HG03342 (cell line): ENCODE data around the gene TSC22D2.
"Not testable (repeated sequence)": the region's sequence is repeated elsewhere in the genome, so short reads cannot be mapped to it uniquely, and the experiment has no call there.

Experiments
- ATAC-seq: cut with Tn5 transposase; IDR thresholded peaks from one replicate; pipeline ENCODE4 v1.9.1; 2021; ENCODE audit warnings: mild to moderate bottlenecking, moderate library complexity; ENCODE audit not compliant: unreplicated experiment

TSC22D2 gene

GRCh38 chr3:150479370-150479769, 71.3 kb downstream of the TSC22D2 start:
- ATAC-seq, result no peak

GRCh38 chr3:150480877-150481276, 72.8 kb downstream of the TSC22D2 start:
- no peak for ATAC-seq

DNA sequence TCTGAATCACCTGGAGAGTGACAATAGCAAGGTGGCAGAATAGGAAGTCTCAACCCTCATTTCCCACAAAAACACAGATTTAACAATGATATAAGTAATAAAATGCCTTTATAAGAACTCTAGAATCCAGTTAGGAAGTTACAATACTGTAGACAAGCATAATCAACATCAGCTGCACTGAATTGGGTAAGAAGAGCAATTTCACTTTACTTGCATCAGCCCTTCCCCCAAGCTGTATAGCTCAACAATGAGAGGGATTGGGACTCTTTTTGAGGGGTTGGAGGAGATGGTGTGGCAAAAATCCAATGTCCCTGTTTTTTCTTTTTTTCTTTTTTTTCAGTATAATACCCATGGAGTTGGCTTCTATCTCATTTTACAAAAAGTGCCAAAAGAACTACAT, 75.1 kb downstream of the TSC22D2 start:
- no peak for ATAC-seq

DNA sequence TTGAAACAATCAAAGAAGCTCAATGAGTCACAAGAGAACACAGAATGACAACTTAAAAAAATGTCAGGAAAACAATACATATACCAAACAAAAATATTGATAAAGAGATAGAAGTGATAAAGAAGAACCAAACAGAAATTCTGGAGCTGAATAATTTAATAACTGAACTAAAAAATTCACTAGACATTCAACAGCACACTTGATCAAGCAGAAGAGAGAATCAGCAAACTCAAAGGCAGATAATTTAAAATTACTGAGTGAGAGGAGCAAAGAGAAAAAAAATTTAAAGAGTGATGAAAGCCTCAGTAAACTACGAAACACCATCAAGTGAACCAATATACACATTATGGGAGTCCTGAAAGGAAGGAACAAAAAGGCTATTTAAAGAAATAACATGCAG, 76.3 kb downstream of the TSC22D2 start:
- ATAC-seq, result no peak

DNA sequence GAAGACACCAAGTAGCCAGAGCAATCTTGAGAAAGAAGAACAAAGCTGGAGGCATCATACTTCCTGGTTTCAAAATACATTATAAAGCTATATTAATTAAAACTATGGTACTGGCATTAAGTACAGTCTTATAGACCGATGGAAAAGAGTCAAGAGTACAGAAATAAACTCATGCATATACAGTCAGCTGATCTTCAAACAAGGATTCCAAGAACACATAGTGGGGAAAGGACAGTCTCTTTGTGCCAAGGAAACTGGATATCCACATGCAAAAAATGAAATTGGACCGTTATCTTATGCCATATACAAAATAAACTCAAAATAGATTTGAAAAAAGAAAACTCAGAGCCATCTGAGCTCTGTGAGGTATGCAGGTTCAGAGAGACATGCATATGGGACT, 80.8 kb downstream of the TSC22D2 start:
- no peak for ATAC-seq

GRCh38 chr3:150490277-150490986, 82.3 kb downstream of the TSC22D2 start:
- ATAC-seq, result no peak

DNA sequence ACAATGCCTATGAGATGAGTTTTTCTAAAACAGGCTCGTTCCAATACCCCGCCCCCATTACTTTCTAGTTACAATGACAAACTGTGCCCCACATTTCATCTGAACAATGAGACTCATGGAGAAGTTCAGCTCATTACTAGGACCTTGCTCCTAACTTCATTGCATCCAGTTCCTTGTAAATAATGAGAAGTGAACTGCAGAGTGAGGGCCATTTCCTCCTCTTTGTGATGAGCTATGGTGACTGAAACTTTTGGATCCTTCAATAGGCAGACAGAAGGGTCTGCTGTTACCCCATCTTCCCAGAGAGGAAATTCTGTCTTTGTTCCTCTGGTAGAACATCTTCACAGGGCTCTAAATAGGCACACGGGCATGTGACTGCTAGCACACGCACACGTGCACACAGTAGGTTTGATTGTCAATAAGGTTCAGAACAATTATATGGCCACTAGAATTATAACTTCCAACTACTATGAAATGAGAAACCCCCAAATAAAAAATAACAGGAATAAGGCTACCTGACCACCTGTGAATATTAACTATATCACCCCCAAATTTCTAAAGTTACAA, 86.4 kb downstream of the TSC22D2 start:
- no peak for ATAC-seq

- no peak for ATAC-seq
These were observed 87.1 kb downstream of the TSC22D2 start for GRCh38 chr3:150495149-150495548.

DNA sequence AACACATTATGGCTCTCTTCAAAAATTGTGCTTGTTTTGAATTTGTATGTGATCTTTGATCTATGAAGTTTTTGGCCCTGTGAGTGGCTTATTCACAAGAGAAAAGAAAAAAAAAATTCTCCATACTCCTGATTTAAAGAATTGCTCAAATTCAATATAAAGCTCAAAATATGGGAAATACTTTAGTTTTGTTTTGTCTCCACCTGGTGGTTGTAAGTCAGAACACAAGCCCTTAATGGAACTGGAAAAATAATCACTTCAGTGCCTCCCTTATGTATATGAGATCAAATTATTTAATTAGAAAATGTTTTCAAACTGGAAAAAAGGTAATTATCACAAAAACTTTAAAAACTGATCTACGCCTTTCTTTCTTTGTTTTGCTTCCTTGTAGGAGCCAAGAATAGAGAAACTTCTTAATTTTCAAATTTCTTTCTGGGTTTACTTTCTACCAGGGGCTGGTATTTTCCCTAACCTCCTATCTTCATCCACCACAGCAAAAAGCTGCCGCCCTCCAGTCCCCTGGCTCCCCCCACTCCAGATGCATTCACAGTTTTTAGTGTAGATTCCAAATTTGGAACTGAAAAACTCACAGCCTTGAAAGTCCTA, 87.6 kb downstream of the TSC22D2 start:
- no peak for ATAC-seq

DNA sequence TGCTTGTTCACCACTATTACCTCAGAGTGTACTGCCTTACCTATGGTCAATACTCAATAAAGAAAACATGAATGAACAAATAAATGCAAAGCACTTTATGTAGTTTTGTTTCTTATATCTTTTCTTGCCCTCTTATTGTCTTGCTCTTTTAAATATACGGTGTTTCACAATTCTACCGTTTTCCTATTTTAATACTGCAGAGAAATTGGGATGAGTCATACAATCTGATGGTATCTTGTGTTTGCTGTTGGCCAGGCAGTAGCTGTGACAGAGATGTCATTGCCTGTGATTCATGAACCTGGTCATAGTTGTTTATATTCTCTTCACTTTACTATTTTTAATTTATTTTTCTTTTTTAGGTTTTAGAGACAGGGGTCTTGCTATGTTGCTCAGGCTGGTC, 89.9 kb downstream of the TSC22D2 start:
- no peak for ATAC-seq

- not testable (repeated sequence) for ATAC-seq
These were observed 92.9 kb downstream of the TSC22D2 start for GRCh38 chr3:150500960-150501359.

GRCh38 chr3:150503402-150504099, 95.5 kb downstream of the TSC22D2 start:
- no peak for ATAC-seq

- no peak for ATAC-seq
These were observed 96.4 kb downstream of the TSC22D2 start for GRCh38 chr3:150504483-150504882.

- ATAC-seq, result no peak
These were observed 100.3 kb downstream of the TSC22D2 start for GRCh38 chr3:150508401-150508800.

DNA sequence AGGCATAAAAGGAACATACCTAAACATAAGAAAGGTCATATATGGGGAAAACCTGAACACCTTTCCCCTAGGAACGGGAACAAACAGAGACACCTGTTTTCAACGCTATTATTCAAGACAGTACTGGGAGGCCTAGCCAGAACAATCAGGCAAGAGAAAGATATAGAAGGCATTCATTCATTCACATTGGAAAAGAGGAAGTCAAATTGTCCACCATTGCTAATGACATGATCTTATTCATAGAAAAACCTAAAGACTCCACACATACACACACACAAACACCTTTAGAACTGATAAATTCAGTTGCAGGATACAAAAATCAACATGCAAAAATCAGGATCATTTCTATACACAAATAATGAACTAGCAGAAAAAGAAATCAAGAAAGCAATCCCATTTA, 101.7 kb downstream of the TSC22D2 start:
- no peak for ATAC-seq

GRCh38 chr3:150511122-150511821, 103.2 kb downstream of the TSC22D2 start:
- no peak for ATAC-seq

DNA sequence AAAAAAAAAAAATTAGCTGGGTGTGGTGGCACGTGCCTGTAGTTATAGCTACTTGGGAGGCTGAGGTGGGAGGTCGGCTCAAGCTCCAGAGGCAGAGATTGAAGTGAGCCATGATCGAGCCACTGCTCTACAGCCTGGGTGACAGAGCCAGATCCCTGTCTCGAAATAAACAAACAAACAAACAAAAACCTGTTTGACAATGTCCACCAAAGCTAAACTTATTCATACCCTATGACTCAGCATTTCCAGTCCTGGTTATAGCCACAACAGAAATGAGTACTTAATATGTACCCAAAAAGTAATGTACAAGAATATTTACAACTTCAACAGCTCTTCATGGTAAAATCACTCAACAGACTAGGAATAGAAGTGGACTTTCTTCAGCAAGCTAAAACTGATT, 107.1 kb downstream of the TSC22D2 start:
- no peak for ATAC-seq
